Heart left ventricle (tissue), 16 donors: Measurements from ENCODE around the gene PPP3R1. TPM values are rescaled to one million over a fixed set of nuclear protein-coding genes. Genes with fewer than 3 reads are reported as not detected.

ENCODE experiments used
- ATAC-seq, 4 donors: fragments of 200-7000 bp; cut with Tn5 transposase; one replicate each; pipeline ENCODE4 v1.9.1; 2020 to 2022; ENCODE audit warnings: moderate library complexity in 4 of 4, mild to moderate bottlenecking in 3 of 4, moderate number of reproducible peaks in 1 of 4
- DNase-seq, 5 donors: peaks; one replicate each; pipeline ENCODE4 v3.0.0-alpha.2; 2020
- H3K27ac ChIP-seq, 12 donors: fragments of 200-600 bp; sonication (generic) in 4 of 12; one replicate each; pipeline versions ENCODE4 v1.5.0 to v1.8.0; 2016 to 2022; ENCODE audit warnings: mild to moderate bottlenecking in 2 of 12
- H3K27me3 ChIP-seq, 9 donors: fragments of 200-600 bp; sonication (generic) in 2 of 9; one replicate each; pipeline versions ENCODE4 v1.5.1 to v1.8.0; 2016 to 2022; ENCODE audit warnings: mild to moderate bottlenecking in 3 of 9
- H3K36me3 ChIP-seq, 9 donors: fragments of 200-600 bp; sonication (generic) in 2 of 9; one replicate each; pipeline versions ENCODE4 v1.5.0 to v1.8.0; 2018 to 2022; ENCODE audit warnings: mild to moderate bottlenecking in 2 of 9
- H3K4me1 ChIP-seq, 12 donors: fragments of 200-600 bp; sonication (generic) in 4 of 12; one replicate each; pipeline versions ENCODE4 v1.5.0 to v1.8.0; 2016 to 2022; ENCODE audit warnings: mild to moderate bottlenecking in 3 of 12
- H3K4me3 ChIP-seq, 12 donors: fragments of 200-600 bp; sonication (generic) in 4 of 12; one replicate each; pipeline versions ENCODE4 v1.5.0 to v1.8.0; 2017 to 2022; ENCODE audit warnings: mild to moderate bottlenecking in 9 of 12, moderate library complexity in 4 of 12
- H3K9me3 ChIP-seq, 12 donors: fragments of 200-600 bp; sonication (generic) in 4 of 12; one replicate each; pipeline versions ENCODE4 v1.5.0 to v1.8.0; 2016 to 2022; ENCODE audit warnings: mild to moderate bottlenecking in 1 of 12
- POLR2A ChIP-seq, 2 donors: fragments of 450-650 bp; IDR thresholded peaks; one replicate each; pipeline ENCODE4 v1.6.1; 2017; ENCODE audit warnings: antibody characterized with exemption in 2 of 2, mild to moderate bottlenecking in 2 of 2, moderate library complexity in 2 of 2
- WGBS, 4 donors: extraction: QIAGEN DNeasy Blood & Tissue Kit in 2 of 4; methylation state at CpG; one replicate each; pipeline versions ENCODE4 v1.1.5 to v1.1.7; 2013 to 2018; 5-methylcytosine and 5-hydroxymethylcytosine counted together
- intact Hi-C, 10 donors: fragments of 100-400 bp; cut with DNase I; formaldehyde crosslinking; loops; one replicate each; pipeline versions ENCODE4 v1.11.1 to v1.14.2; 2022
- polyA plus RNA-seq, 2 donors: library from polyadenylated mRNA; stranded (reverse); fragments of 200-250 nt; gene quantifications; one replicate each; pipeline ENCODE4 v1.2.3, GENCODE V29; 2013
- total RNA-seq, 9 donors: library from RNA; depleted of rRNA in 2 of 9; stranded (reverse); fragments of >200 nt in 2 of 9; fragmentation: NEBNext Ultra II Directional in 3 of 9; extraction: Animal tissue kit (Norgen Biotek cat#: 25700) in 3 of 9; gene quantifications; one replicate each; pipeline versions ENCODE4 v1.1.0 to v1.2.4, GENCODE V29; 2016 to 2023
- TF ChIP-seq, protein P1 (sequence below), 12 donors: fragments of 200-600 bp; sonication (generic) in 4 of 12; IDR thresholded peaks; one replicate each; pipeline versions ENCODE4 v1.5.0 to v1.8.0; 2018 to 2022; ENCODE audit warnings: antibody characterized with exemption in 12 of 12, mild to moderate bottlenecking in 5 of 12
- donor health status: ischemic (EF 13 %, LVEDD 7.1; RV severe dilation, severe dysfunction).
- donor health status: healthy with polysubstance abuse.
- donor health status: DM: no; HTN: yes; CAD: no.
- donor health status: DM: no; HTN: no; CAD: no.
- donor health status: ischemic (EF 25% LVEDD 6.9; RV normal size, moderate dysfunction).
- donor health status: ischemic (EF 25% LVEDD 5.7; RV mildly dilated, moderate dysfunction).
- donor health status: healthy.
- donor health status: DM: yes; HTN: yes; CAD: no.
- donor health status: ischemic (EF 35%, LVEDD 5.7; RV mildly dilated, moderate dysfunction).
- donor health status: nonischemic (EF 11% LVEDD 7.7; RV severe dilation, severe dysfunction).
- donor health status: DM: yes; HTN: yes; CAD: no.
- donor health status: PGD.
- donor health status: ischemic (EF 29% LVEDD 5.4; RV normal size, mild dysfunction).
- donor health status: nonischemic (EF 23%, LVEDD 6.1; RV moderate dilation, normal function).

PPP3R1 gene
- total and polyA plus RNA-seq, 11 donors = 13.4 to 50.9 (median 35.1) TPM

DNA sequence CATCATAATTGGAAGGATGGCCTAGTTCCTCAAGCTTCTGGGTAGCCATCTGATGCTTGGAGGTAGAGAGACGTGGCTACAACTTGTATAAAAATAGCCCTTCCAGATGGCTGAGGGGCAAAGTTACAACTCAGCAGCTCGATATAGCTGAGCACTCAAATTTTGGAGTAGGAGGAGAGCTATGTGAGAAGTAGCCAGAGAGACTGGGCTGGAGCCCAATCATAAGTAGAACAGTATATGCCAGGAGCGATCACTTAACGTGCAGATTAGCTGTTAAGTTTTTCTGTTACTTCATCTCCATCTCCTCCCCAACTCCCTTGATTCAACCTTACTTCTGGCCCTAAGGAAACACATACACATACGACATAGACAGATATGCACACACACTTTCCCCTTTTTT lies 38.6 kb upstream of the PPP3R1 start:
- no peaks in the 10 kb centered on the region for H3K9me3 ChIP-seq
- no peaks in the 10 kb centered on the region for H3K27me3 ChIP-seq
- H3K4me1 ChIP-seq = peaks cover 0 to 55% (median 11%) of the 10 kb centered on the region in 12 donors
- peak in 2 of 5 donors; percentile 16 to 40 for DNase-seq
- ATAC-seq = peak; percentile 74 to 94 (median 84)
- peak overlapping the region in 3 of 12 donors; percentile 11 to 70 (median 28) for H3K27ac ChIP-seq
- peaks cover 0 to 13% (median 0%) of the 10 kb centered on the region in 9 donors for H3K36me3 ChIP-seq
- WGBS, 4 donors = 30 to 36% (median 31%) methylated on average over 5 of the region's 5 CpGs
- intact Hi-C loops = loop anchor here in 1 of 10 donors (10.0 kb wide), 1 partner anchor 144 kb away; no protein-coding TSS in a partner anchor
- TF ChIP-seq, protein P1, sequence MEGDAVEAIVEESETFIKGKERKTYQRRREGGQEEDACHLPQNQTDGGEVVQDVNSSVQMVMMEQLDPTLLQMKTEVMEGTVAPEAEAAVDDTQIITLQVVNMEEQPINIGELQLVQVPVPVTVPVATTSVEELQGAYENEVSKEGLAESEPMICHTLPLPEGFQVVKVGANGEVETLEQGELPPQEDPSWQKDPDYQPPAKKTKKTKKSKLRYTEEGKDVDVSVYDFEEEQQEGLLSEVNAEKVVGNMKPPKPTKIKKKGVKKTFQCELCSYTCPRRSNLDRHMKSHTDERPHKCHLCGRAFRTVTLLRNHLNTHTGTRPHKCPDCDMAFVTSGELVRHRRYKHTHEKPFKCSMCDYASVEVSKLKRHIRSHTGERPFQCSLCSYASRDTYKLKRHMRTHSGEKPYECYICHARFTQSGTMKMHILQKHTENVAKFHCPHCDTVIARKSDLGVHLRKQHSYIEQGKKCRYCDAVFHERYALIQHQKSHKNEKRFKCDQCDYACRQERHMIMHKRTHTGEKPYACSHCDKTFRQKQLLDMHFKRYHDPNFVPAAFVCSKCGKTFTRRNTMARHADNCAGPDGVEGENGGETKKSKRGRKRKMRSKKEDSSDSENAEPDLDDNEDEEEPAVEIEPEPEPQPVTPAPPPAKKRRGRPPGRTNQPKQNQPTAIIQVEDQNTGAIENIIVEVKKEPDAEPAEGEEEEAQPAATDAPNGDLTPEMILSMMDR (IDR thresholded peaks at IDR 0.05) = no peak
- TF ChIP-seq POLR2A (IDR thresholded peaks at IDR 0.05) = no peak
- no peak overlapping the region for H3K4me3 ChIP-seq

DNA sequence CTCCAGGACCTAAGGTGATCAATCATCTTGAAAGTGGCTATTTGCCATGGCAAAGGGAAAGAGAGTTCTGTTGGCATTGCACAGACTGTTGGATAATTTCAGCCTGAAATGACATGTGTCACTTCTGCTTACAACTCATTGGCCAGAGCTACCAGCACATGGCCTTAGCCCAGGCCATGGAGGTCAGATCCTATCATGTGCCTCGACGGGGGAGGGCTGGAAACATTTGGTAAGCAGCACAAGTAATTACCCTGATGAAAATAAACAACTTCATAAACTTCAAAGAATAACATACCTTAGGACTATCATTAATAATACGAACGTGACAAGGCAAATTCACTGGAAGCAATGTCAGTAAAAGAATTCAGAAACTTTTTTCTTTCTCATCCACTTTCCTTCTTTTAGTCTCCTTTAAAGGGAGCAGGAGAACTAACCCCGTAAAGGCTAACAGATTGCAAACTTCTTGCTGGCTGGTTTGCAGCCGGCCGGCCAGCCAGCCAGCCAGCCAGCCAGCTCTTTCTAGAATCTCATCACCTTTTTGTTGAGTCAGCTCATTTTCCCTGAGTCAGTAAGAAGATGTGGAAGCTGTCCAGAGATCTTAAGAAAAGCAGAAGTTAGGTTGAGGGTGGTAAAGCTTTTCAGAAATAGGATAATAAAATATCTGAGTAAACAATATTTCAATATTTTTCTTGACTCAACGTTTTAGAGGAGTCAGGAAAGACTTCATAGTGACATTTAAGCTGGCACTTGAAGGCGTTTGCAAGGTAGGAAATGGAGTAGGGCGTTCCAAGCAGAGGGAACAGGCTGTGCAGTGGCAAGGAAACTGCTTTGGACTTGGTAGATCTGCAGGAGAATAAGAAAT lies 35.5 kb upstream of the PPP3R1 start:
- Histone ChIP-seq H3K9me3 (no peaks in the 10 kb centered on the region), H3K4me3 (no peak overlapping the region), H3K36me3 (peaks cover 0 to 4% (median 0%) of the 10 kb centered on the region in 9 donors), H3K27ac (peak overlapping the region in 8 of 12 donors; percentile 5 to 84 (median 22)), H3K4me1 (peaks cover 0 to 61% (median 14%) of the 10 kb centered on the region in 12 donors), H3K27me3 (no peaks in the 10 kb centered on the region)
- intact Hi-C loops = loop anchor here in 7 of 10 donors (5.0 to 10.0 kb wide), 4 partner anchors 36 to 157 kb away; partner anchors contain the start of gene PPP3R1 (in 1 of the 7)
- WGBS, 4 donors = 48 to 56% (median 50%) methylated on average over 10 of the region's 10 CpGs
- ATAC-seq = peak; percentile 39 to 61 (median 44)
- TF ChIP-seq, protein P1 (IDR thresholded peaks at IDR 0.05) = no peak
- DNase-seq = peak in 2 of 5 donors; percentile 10 to 53

DNA sequence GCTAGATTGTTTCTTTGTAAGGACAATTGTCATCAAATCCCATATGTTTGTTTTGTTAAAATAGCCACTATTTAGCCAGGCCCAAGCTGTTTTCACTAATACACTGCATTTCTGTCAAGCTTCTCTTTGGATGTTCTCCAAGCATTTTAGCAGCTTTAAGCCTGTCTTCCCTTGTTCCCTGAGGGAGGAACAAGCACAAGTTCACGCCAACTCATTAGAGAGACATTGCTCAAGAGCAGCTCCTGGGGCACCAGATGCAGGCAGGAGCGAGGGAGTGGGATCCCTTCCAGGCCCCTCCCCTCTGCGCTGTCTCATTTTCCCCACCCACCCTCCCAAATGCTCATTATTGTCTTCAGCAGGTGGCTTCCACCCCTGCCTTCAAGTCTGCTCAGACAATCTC lies 32.6 kb upstream of the PPP3R1 start:
- 62 to 71% (median 68%) methylated on average over 3 of the region's 3 CpGs for WGBS, 4 donors
- Histone ChIP-seq H3K36me3 (no peaks in the 10 kb centered on the region), H3K27ac (peak overlapping the region in 2 of 12 donors; percentile 8 to 38), H3K9me3 (no peaks in the 10 kb centered on the region), H3K4me3 (no peak overlapping the region), H3K27me3 (no peaks in the 10 kb centered on the region), H3K4me1 (peaks cover 0 to 48% (median 8%) of the 10 kb centered on the region in 12 donors)
- DNase-seq = peak in 4 of 5 donors; percentile 21 to 65 (median 42)
- peak; percentile 39 to 83 (median 76) for ATAC-seq
- TF ChIP-seq POLR2A (IDR thresholded peaks at IDR 0.05) = no peak
- TF ChIP-seq, protein P1 (IDR thresholded peaks at IDR 0.05) = no peak
- intact Hi-C loops = loop anchor here (5.0 to 10.0 kb wide), 6 partner anchors 33 to 163 kb away; partner anchors contain the start of gene PPP3R1 (in 1 of the 10)

DNA sequence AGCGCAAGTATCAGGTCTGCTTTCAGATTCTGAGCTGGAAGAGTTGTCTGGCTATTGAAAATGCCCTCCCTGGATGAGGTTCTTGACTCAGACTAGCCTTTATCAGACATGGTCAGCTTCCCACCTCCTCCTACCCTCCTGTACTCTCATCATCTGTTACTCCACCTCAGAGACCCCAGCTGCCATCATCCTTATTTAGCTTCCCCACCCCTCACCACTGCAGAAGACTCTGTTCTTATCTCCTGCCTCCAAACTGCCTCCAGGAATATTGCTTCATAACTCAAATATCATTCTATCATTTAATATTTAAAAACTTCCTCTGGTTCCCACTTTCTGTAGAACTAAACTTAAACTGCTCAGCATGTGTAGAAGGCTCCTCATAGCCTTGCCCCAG lies 31.1 kb upstream of the PPP3R1 start:
- H3K27ac ChIP-seq = no peak overlapping the region
- no peak for ATAC-seq
- no peak overlapping the region for H3K4me3 ChIP-seq
- H3K27me3 ChIP-seq = no peaks in the 10 kb centered on the region
- DNase-seq = no peak
- 94 to 100% (median 97%) methylated on average over 1 of the region's 1 CpG for WGBS, 4 donors
- TF ChIP-seq, protein P1 (IDR thresholded peaks at IDR 0.05) = no peak
- no peak for TF ChIP-seq POLR2A (IDR thresholded peaks at IDR 0.05)
- H3K4me1 ChIP-seq = peaks cover 0 to 37% (median 8%) of the 10 kb centered on the region in 12 donors
- no peaks in the 10 kb centered on the region for H3K36me3 ChIP-seq
- intact Hi-C loops = loop anchor here (1.0 to 10.0 kb wide), 9 partner anchors 31 to 161 kb away; partner anchors contain the start of gene PPP3R1 (in 1 of the 10)
- H3K9me3 ChIP-seq = no peaks in the 10 kb centered on the region
